Left lobe of liver (tissue), 2 donors: ENCODE results near the gene KRTAP10-4. TPM values are rescaled to one million over a fixed set of nuclear protein-coding genes. Genes with fewer than 3 reads are reported as not detected.
"Not testable (repeated sequence)": the region's sequence is repeated elsewhere in the genome, so short reads cannot be mapped to it uniquely, and the experiment has no call there.

Experiments
- ATAC-seq: fragments of 200-7000 bp; cut with Tn5 transposase; one replicate; pipeline ENCODE4 v1.9.1; 2020; ENCODE audit warnings: mild to moderate bottlenecking, moderate library complexity
- DNase-seq: peaks from one replicate; pipeline ENCODE4 v3.0.0-alpha.2; 2020; ENCODE audit warnings: low spot score
- total RNA-seq: library from RNA; stranded (reverse); gene quantifications from one replicate; pipeline ENCODE4 v1.2.1, GENCODE V29; 2021
- donor health status: DM: no; HTN: no; CAD: no; lungs with moderate emphysema.
- donor health status: DM: no; HTN: yes; CAD: no.

The KRTAP10-4 gene
- total RNA-seq, 1 donor from 2014 or later = not detected

DNA sequence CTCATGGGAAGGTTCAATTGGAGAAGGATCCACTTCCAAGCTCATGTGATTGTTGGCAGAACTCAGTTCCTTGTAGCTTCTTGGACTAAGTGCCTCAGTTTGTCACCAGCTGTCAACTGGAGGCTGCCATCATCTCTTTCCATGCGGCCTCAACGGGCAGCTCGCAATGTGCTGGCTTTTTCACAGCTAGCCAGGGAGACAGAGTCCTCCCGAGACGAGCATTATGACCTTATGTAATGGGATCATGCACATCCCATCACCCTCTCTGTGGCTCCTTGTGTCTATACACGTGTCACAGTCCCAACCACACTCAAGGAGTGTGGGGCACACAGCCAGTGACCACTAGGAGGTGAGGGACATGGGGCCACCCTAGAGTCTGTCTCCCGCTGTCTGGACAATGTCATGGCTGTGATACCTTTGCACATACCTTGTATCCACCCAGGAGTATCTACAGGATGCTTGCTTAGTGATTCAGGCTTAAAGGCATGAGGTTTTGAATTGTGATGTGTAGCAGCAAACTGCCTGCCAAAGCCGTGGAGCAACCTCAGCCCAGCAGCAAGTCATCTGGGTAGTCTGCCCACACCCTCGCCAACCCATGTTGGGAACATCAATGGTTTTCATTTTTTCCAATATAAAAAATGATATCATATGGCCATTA, 22.7 kb downstream of the KRTAP10-4 start:
- ATAC-seq (no peak), DNase-seq (no peak)

- ATAC-seq (no peak), DNase-seq (no peak)
Measured at GRCh38 chr21:44598061-44598460, 24.5 kb downstream of the KRTAP10-4 start.

- no peak for ATAC-seq
- DNase-seq = no peak
Measured at GRCh38 chr21:44599264-44600029, 25.9 kb downstream of the KRTAP10-4 start.

DNA sequence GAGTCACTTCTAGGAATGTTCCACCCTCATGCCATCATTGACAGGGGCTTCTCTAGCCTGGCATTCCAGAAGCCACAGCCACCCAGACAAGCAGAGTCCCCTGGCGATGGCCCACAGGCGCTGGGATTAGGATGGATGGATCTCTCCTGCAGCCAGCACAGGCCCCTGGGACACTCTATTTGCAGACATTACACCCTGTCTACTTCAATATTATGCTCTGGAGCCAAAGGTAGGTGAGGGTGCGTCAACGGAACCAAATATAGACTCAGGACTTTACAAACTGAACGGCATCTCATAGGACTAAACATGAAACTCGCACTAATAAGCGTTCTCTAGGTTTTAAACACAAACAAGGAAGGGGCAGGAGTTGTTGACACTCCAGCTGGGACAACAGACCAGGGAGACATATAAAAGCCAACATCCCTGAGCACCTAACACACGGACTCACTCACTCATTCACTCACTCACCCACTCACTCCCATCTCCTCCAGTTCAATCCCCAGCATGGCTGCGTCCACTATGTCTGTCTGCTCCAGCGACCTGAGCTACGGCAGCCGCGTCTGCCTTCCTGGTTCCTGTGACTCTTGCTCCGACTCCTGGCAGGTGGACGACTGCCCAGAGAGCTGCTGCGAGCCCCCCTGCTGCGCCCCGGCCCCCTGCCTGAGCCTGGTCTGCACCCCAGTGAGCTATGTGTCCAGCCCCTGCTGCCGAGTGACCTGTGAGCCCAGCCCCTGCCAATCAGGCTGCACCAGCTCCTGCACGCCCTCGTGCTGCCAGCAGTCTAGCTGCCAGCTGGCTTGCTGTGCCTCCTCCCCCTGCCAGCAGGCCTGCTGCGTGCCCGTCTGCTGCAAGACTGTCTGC, 26.8 kb downstream of the KRTAP10-4 start, which contains the start of gene KRTAP10-7:
Gene KRTAP10-7 (plus strand): TSS at position 480 of the 861 bp plus-strand sequence. CDS start 25 bp downstream, at position 505.
- DNase-seq = not testable (repeated sequence)
- peak; percentile 66 for ATAC-seq

GRCh38 chr21:44601091-44601490, 27.6 kb downstream of the KRTAP10-4 start:
- not testable (repeated sequence) for DNase-seq
- peak; percentile 35 for ATAC-seq

DNA sequence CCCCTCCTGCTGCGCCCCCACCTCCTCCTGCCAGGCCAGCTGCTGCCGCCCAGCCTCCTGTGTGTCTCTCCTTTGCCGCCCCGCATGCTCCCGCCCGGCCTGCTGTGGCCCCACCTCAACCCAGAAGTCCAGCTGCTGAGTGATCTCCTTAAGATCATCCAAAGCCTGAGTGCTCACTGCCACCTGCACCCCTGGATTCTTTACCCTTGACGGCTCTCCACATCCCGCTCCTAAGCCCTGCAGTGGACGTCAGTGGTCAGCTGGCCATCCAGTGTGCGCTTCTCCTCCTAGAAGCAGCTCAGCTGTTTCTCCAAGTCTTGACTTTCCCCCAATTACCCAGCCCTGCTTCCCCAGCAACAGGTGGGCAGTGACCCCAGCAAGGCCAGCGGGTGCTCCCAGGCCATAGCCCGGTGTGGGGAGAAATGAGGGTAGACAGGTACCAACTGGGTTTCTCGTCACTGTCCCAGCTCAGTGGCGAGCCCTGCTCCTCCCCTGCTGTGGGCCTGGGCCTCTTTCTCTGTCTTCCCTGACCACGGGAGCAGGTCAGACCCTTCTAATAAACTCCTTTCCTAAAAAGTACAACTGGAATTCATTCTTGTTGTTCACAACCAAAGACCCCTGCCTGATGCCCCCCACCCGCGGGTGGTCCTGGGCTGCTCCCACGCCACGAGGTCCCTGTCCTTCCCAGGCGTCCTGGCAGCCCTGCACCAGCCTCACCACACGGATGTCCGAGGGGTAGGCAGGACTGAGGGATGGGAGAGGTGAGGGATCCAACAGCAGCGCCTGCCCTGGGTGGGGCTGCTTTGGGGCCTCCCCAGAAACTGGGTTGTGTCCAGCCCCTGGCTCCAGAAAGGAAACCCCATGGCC, 28.3 kb downstream of the KRTAP10-4 start:
- DNase-seq (no peak), ATAC-seq (no peak)

GRCh38 chr21:44602463-44602850, 28.9 kb downstream of the KRTAP10-4 start:
- ATAC-seq = no peak
- DNase-seq = no peak

DNA sequence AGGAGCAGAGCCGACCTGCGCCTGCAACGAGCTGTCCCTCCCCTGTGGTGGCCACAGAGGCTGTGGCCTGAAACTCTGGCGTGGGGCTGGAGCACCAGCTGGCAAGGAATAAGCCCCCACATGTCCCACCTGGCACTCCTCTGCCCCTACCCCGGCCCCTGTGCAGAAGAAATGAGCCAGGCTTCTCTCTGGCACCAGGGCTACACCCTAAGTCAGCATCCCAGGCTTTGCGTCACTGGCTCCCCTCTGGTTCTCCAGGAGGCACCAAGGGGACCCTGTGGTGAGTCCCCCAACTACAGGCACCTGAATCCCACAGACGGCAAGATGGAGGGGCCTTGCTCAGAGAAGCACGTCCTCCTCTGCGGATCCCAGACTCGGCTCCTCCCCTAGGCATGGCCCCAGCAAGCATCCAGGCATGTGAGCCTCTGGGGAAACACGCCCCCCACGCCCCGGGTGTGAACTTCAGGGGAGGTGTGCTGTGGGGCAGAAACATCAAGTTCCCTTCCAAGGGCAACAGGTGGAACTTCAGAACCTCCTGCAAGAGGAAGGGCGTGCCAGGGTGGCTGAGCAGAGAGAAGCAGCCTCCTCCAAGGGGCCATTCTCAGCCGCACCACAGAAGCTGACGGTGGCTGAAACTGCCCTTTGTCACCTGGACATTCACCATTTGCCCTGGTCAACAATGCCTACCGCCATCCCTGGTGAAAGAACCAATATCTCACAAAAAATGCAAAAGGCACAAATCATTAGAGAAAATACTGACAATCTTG, 29.8 kb downstream of the KRTAP10-4 start:
- no peak for DNase-seq
- ATAC-seq = no peak

DNA sequence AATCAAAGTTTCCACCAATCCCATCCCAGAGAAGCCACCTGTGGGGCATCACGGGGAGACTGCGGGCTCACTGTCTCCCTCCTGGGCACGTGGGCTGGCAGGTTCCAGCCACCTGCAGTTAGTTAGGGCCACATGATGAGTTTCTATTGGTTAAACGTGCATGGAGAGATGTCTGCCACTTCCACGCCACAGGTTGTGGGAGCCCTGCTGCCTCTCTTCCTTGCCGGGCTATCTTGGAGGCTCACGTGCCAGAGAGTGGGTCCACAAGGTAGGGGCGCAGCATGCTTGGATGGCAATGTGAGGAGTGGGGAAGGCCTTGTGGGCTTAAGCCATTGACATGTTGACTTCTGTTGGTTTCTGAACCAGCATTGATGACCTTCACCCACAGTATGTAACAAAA, 30.4 kb downstream of the KRTAP10-4 start:
- DNase-seq (no peak), ATAC-seq (no peak)

GRCh38 chr21:44606495-44606894, 33.0 kb downstream of the KRTAP10-4 start:
- DNase-seq (no peak), ATAC-seq (no peak)

DNA sequence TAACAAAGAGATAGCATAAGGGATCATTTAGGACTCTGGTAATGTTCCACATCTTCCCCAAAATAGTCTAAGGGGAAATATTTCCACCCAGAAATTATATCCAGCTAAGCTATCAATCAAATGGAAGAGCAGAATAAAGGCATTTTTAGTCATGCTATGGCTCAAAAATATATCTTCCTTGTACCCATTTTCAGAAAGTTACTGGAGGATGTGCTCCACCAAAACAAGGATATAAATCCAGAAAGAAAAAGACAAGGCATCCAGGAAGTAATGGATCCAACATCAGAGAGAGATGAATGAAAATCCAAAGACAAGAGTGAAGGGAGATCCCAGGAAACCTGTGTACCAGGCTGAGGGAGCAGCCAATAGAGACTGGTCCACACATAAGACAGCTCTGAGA, 35.7 kb downstream of the KRTAP10-4 start:
- DNase-seq = no peak
- ATAC-seq = no peak

DNA sequence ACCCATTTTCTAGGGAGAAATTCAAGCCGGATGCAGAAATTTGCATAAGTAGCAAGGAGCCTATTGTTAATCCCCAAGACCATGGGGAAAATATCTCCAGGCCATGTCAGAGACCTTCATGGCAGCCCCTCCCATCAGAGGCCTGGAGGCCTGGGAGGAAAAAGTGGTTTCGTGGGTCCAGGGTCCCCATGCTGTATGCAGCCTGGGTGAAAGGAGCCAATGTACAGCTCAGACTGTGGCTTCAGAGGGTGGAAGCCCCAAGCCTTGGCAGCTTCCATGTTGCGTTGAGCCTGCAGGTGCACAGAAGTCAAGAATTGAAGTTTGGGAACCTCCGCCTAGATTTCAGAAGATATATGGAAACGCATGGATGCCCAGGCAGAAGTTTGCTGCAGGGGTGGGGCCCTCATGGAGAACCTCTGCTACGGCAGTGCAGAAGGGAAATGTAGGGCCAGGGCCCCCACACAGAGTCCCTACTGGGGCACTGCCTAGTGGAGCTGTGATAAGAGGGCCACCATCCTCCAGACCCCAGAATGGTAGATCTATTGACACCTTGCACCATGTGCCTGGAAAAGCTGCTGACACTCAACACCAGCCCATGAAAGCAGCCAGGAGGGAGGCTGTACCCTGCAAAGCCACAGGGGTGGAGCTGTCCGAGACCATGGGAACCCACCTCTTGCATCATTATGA, 36.8 kb downstream of the KRTAP10-4 start:
- not testable (repeated sequence) for DNase-seq, ATAC-seq

GRCh38 chr21:44611551-44611950, 38.0 kb downstream of the KRTAP10-4 start:
- ATAC-seq (no peak), DNase-seq (no peak)

DNA sequence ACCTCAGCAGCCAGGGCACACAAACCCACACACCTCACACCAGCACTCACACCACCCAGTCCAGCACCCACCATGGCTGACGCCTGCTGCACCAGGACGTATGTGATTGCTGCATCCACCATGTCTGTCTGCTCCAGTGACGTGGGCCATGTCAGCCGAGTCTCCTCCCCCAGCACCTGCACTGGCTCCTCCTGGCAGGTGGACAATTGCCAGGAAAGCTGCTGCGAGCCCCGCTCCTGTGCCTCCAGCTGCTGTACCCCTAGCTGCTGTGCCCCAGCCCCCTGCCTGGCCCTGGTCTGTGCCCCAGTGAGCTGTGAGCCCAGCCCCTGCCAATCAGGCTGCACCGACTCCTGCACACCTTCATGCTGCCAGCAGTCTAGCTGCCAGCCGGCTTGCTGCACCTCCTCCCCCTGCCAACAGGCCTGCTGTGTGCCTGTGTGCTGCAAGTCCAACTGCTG, 38.5 kb downstream of the KRTAP10-4 start, which contains the start of gene KRTAP10-8:
Gene KRTAP10-8 (plus strand): TSS at position 51 of the 458 bp plus-strand sequence. CDS start 22 bp downstream, at position 73.
- DNase-seq = no peak
- ATAC-seq = no peak

GRCh38 chr21:44612669-44613229, 39.2 kb downstream of the KRTAP10-4 start:
- DNase-seq (no peak), ATAC-seq (no peak)

GRCh38 chr21:44613386-44614155, 40.0 kb downstream of the KRTAP10-4 start:
- DNase-seq (no peak), ATAC-seq (no peak)

DNA sequence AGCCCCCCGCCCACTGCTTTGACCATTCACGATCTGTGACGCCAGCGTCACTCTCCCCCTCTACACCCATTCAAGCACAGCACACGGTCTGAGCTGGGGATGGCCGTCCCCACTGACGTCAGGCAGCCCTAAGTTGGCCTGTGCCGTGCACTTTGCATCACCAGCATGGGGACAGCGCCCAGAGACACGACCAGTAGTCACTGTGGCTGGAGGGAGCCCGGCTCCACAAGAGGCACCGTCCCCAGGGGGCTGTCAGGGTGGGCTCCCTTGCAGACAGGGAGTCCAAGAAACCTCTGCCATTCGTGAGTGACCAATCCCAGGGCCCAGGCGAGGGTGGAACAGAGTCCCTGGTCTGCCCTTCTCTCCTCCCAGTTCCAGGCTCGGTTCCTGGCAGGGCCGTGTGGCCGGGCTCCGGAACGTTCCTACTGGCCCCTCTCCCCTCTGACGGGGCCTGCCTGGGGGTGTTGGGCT, 40.7 kb downstream of the KRTAP10-4 start:
- ATAC-seq (no peak), DNase-seq (no peak)
